PC-9 (cell line): ENCODE measurements around the gene MYL6B.

Experiments
- EZH2 ChIP-seq: fragments of 200-600 bp; sonication (generic); IDR thresholded peaks from 2 replicates; pipeline ENCODE4 v1.8.0; 2017; ENCODE audit warnings: antibody characterized with exemption, low read depth
- TF ChIP-seq, protein P1 (sequence below): fragments of 200-600 bp; sonication (generic); conservative IDR thresholded peaks from 2 replicates; pipeline ENCODE4 v1.6.1; 2017; ENCODE audit warnings: mixed run types, antibody characterized with exemption, mild to moderate bottlenecking, moderate library complexity

DNA sequence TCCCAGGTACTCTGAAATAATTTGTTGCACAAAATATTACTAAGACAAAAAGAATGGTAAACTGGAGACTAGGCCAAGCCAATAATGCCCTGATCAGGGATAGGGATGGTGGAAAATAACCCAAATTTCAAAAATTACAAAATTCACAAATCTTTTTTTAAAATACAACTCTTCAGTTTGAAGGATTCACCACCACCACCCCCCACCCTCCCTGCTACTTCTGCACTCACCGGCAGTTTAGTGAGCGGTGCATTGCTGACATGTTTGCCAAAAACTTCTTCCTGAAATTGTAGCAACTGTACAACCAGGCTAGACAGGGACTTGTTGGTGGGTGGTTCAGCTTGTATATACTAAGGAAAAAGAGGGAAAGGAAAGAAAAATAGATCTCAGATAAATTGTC lies 34.6 kb downstream of the MYL6B start:
- TF ChIP-seq, protein P1, sequence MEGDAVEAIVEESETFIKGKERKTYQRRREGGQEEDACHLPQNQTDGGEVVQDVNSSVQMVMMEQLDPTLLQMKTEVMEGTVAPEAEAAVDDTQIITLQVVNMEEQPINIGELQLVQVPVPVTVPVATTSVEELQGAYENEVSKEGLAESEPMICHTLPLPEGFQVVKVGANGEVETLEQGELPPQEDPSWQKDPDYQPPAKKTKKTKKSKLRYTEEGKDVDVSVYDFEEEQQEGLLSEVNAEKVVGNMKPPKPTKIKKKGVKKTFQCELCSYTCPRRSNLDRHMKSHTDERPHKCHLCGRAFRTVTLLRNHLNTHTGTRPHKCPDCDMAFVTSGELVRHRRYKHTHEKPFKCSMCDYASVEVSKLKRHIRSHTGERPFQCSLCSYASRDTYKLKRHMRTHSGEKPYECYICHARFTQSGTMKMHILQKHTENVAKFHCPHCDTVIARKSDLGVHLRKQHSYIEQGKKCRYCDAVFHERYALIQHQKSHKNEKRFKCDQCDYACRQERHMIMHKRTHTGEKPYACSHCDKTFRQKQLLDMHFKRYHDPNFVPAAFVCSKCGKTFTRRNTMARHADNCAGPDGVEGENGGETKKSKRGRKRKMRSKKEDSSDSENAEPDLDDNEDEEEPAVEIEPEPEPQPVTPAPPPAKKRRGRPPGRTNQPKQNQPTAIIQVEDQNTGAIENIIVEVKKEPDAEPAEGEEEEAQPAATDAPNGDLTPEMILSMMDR: no peak
- TF ChIP-seq EZH2: no peak
